HG03135 (cell line): ENCODE results near the gene MAT1A.
"Not testable (repeated sequence)": the region's sequence is repeated elsewhere in the genome, so short reads cannot be mapped to it uniquely, and the experiment has no call there.

Experiments used
- ATAC-seq: cut with Tn5 transposase; IDR thresholded peaks from one replicate; pipeline ENCODE4 v1.9.1; 2021; ENCODE audit warnings: mild to moderate bottlenecking, moderate library complexity; ENCODE audit not compliant: unreplicated experiment

Gene MAT1A

GRCh38 chr10:80265740-80266512 lies 23.5 kb downstream of the MAT1A start:
- no peak for ATAC-seq

- no peak for ATAC-seq
Observed at GRCh38 chr10:80264081-80265056, 25.1 kb downstream of the MAT1A start.

- no peak for ATAC-seq
Observed at GRCh38 chr10:80261316-80262030, 28.0 kb downstream of the MAT1A start.

- ATAC-seq = no peak
Observed at GRCh38 chr10:80260295-80261243, 28.9 kb downstream of the MAT1A start.

DNA sequence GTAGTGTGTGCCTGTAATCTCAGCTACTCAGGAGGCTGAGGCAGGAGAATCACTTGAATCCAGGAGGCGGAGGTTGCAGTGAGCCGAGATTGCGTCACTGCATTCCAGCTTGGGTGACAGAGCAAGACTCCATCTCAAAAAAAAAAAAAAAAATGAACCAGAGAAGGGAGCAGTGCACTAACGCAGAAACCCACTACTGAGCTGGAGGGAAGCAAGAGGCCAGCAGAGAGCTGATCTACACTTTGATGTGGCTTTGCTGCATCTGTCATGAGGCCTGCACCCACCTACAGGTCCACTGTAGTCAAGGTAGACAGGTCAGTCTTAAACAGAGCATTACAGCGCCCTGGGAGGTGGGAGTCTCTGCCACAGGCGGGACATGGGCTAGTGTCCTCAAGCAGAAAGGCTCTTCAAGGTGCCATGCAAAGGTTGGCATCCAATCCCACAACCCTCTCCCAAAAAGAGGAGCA lies 30.0 kb downstream of the MAT1A start:
- ATAC-seq = no peak

DNA sequence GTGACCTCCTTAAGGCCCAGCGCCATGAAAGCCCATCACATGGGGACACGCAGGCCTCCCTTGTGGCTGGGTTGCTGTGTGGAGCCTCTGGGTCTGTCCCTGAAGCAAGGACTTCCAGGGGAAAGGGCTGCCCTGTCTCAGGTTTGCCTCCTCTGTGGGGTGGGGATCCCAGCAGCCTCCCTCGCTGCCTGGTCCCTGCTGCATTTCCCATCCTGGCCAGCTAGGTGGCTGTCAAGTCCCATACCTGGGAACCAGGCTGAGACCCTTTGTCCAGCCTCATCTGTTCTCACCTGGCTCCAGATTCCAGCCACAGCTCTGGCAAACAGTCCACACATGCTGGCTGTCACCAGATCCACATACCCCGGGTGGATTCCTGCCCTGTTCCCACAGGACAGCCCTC lies 32.7 kb downstream of the MAT1A start:
- not testable (repeated sequence) for ATAC-seq

- ATAC-seq = not testable (repeated sequence)
Observed at GRCh38 chr10:80254726-80255125, 34.7 kb downstream of the MAT1A start.

DNA sequence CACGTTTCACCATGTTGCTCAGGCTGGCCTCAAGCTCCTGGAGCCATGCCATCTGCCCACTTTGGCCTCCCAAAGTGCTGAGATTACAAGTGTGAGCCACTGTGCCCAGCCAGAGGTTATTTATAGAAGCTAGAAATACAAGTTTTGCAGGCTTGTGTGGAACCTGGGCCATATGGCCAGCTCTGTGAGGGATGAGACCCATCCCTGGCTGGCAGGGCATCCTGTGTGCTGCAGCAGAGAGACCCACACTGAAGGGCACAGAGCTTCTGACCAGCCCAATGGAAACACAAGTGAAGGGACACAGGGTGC lies 35.5 kb downstream of the MAT1A start:
- not testable (repeated sequence) for ATAC-seq

DNA sequence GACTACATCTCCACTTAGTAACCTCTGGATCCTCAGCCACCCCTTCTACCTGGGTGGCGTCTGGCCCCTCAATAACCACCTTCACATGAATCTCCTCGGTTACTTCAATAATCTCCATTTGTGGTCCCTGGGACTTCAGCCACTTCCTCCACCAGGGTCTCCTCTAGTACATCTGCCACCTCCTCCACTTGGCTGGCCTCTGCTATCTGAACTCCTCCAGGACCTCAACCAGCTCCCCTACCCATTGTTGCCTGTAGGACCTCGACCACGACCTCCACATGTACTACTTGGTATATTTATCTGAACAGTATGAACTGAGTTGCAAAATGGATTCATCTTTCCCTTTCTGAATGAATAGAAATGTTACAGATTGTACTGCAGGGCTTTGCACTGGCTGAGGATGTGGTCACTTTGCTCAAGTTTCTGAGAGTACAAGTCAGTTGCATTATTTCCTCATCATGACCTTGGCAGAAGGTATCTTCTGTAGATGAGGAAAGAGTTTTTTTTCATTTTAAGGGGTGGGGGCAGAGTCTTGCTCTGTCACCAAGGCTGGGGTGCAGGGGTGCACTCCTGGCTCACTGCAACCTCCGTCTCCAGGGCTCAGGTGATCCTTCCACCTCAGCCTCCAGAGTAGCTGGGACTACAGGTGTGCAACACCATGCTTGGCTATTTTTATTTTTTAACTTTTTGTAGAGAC lies 36.0 kb downstream of the MAT1A start:
- ATAC-seq = peak; percentile 73

- ATAC-seq = no peak
Observed at GRCh38 chr10:80252296-80252887, 37.1 kb downstream of the MAT1A start.

GRCh38 chr10:80251703-80252280 lies 37.7 kb downstream of the MAT1A start:
- not testable (repeated sequence) for ATAC-seq

DNA sequence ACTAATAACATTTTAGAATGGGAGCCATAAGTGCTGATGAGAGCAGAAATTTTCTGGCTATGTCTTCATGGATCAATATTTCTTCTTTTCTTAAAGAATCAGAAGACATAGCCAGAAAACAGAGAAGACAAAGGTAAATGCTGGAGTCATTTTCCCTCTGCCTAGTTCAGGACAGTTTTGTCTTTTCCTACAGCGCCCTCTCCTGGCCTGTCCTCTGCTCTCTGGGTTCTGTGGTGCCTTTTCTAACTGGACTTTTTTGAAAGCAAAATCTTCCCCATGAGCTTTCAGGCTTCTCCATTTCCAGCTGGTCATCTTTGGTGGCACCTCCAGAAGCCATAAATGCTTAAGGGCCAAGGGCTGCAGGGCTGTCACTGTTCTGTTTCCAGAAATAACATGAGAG lies 39.1 kb downstream of the MAT1A start:
- ATAC-seq = not testable (repeated sequence)

DNA sequence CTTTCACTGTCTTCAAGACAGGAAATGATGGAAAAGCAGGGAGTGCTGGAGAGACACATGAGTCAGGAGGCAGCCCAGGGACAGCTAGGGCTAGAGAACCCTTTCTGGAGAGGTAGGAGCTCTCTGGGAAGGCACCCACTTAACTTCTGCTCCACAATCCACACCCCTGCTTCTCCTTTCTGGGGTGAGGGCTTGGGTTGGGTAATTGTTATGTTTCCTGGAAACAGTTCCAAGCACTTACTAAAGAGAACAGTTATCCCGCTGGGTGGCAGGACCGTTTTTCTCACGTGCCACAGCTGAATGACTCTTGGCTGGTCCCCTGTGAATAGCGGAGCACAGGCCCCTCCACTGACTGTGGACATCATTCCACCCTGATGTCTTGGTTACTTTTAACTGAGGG lies 39.6 kb downstream of the MAT1A start:
- ATAC-seq = not testable (repeated sequence)

GRCh38 chr10:80247611-80248010 lies 41.8 kb downstream of the MAT1A start:
- ATAC-seq = not testable (repeated sequence)

GRCh38 chr10:80244371-80244770 lies 45.1 kb downstream of the MAT1A start:
- not testable (repeated sequence) for ATAC-seq

GRCh38 chr10:80242341-80242740 lies 47.1 kb downstream of the MAT1A start:
- not testable (repeated sequence) for ATAC-seq

DNA sequence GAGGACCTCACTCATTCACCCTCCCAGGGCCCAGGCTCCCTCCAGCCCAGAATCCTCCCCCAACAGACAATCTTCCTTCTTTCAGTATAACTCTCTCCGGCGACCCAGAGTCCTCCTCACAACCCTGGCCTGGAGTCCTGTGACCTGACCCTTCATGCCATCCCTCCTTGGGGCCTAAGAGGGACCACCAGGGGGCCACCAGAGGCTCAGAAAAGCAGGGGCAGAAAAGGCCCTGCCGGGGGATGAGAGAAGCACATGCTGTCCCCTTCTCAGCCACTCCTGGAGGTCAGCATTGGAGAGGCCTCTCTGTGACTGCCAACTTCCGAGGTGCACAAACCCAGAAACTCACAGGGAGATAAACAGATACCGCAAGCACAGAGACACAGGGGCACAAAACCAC lies 53.0 kb downstream of the MAT1A start:
- not testable (repeated sequence) for ATAC-seq

GRCh38 chr10:80234331-80235235 lies 54.9 kb downstream of the MAT1A start:
- ATAC-seq = peak; percentile 100
